LHCN-M2 (cell line): ENCODE results near the gene UBA1. TPM values are rescaled to one million over a fixed set of nuclear protein-coding genes. Genes with fewer than 3 reads are reported as not detected.

Experiments used
- DNase-seq: peaks from one replicate; pipeline ENCODE4 v3.0.0-alpha.2; 2012; ENCODE audit warnings: low read depth
- total RNA-seq: library from RNA; depleted of rRNA; stranded (reverse); fragments of >200 nt; gene quantifications from 2 replicates; pipeline ENCODE4 v1.2.3, GENCODE V29; 2014

The UBA1 gene
- total RNA-seq, 1 experiment from 2014 or later: 241 TPM

DNA sequence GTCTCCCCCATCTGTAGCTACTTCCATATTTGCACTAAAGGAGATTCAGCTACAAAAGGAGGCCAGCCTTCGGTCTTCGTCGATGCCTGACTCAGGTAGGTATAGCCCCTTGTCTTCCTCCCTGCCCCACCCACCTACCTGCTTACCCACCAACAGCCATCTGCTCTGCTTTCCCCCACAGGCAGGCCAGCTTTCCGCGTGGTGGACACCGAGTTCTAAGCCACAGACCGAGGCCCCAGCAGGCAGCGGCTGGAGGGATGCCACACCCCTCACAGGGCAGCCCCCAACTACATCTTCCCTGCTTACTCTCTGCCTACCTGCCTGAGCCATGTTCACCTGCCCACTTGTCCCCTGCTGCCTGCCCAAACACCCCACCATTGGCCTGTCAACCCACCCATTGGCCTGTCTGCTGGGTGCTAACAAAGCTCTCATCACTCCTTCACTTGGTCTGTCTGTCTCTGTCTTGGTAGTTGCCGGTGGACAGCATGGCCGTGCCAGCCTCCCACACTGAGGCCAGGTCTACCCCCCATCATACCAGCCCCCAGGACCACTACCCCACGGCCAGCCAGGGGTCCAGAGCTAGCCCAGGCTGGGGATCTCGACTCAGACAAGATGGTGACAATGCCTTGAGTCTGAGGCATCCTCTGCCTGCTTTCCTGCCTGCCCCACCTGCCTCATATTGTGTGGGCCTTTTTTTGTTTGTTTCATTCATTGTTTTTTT lies 35.1 kb downstream of the UBA1 start:
- no peak for DNase-seq

DNA sequence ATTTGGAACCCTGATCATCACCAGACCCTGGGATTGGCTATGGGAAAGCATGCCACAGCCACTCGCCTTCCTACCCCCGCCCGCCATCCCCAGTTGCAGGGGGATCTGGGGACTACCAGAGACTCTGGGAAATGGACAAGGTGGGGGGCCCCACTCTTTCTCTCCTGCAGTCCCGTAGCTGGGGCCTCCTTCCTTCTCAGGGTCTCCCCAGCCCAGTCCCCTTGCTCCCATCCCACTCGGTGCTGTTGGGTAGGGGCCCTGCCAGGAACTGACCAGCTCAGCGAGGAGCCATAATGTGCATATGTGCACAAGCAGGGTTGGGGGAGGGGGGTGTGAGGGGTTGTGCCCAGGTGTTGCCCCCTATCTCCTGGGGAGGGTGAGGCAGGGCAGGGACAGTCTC lies 35.8 kb downstream of the UBA1 start:
- DNase-seq: no peak

DNA sequence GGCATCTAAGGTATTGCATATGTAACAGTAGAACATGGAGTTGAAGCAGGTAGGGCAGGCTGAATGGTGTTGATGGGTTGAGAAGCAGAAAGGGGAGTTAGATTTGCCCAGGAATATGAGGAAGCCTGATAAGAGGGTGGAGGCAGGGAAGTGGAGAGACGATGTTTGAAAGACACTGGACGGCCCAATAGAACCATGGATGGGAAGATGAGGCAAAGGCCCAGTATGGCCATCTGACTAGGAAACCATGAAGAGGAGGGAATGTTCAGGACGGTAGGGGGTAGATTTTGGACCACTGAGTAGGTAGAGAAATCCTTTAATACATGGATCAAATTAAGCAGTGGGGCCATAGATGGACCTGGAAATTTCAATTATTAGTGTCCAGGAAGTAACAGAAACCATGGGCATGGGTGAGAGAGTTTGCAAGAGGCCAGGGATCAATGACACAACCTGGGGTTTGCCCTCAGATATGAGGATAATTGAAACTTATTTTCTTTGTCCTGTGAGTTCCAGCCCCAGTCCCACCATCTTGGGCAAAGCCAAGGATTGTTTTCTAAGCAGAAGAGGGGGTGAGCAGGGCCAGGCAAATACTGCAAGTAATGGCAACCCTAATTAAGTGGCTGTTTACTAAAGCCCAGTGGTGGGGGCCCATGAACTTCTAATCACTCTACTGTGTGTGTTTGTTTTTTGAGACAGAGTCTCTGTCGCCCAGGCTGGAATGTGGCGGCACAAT lies 36.7 kb downstream of the UBA1 start:
- DNase-seq: no peak

DNA sequence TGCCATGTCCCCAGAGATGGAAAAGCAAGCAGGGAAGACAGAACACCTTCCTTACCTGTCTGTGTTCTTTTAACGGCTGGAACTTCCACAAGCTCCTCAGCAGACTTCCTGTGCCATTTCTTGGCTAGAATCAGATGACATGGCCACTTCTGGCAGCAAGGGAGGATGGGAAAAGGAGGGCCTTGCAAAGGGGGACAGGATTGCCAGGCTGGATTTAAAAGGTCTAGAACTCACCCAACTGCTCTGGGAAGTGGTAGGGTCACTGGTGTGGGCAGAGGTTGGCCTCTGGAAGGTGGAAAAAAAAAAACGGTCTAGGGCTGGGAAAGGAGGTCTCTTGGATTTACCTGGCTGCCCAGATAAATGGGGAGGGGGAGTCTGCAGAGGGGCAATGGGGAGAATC lies 37.5 kb downstream of the UBA1 start:
- DNase-seq: no peak

DNA sequence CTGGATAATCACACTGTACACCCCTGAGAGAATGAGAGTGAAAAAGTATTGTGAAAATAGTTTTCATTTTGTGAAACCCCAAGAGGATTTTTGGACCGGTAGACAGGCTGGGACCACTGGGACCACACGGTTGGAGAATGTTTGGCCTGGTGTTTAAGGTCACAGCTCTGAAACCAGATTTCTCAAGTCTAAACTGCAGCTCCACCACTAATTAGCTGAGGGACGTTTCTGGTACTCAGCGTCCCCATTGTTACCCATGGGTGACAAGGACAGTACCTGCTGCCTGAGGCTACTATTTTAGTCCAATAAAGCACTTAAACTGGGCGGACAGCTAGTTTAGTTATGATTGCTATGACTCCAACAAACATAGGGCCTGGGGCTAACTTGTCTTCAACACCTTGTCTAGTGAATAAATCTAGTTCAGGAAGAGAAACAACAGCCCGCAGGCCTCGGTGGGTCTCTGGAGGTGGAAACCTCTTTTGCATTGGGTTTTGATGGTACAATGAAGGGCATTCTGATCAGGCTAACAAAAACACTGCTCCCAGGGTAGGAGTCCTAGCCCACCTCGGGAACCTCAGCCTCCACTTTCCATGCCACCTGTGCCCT lies 38.7 kb downstream of the UBA1 start:
- DNase-seq: no peak

DNA sequence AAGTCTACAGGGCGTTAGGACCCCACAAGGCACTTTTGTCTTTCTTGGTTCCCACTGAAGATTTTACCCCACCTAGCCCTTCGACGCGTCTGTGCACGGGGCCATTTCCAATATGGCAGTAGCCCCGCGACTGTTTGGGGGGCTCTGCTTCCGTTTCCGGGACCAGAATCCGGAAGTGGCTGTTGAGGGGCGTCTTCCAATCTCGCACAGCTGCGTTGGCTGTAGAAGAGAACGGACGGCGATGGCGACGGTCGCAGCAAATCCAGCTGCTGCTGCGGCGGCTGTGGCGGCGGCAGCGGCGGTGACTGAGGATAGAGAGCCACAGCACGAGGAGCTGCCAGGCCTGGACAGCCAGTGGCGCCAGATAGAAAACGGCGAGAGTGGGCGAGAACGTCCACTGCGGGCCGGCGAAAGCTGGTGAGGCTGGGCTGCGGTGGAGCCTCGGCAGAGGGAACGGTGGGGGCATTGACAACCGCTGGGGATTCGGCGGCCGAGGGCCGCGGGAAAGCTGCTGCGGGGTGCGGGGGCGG lies 39.2 kb downstream of the UBA1 start, which contains the start of gene USP11:
TSS of gene USP11 (plus strand) at position 207 of the 530 bp plus-strand sequence. CDS start at position 242, 35 bp downstream.
- peak; percentile 58 for DNase-seq

DNA sequence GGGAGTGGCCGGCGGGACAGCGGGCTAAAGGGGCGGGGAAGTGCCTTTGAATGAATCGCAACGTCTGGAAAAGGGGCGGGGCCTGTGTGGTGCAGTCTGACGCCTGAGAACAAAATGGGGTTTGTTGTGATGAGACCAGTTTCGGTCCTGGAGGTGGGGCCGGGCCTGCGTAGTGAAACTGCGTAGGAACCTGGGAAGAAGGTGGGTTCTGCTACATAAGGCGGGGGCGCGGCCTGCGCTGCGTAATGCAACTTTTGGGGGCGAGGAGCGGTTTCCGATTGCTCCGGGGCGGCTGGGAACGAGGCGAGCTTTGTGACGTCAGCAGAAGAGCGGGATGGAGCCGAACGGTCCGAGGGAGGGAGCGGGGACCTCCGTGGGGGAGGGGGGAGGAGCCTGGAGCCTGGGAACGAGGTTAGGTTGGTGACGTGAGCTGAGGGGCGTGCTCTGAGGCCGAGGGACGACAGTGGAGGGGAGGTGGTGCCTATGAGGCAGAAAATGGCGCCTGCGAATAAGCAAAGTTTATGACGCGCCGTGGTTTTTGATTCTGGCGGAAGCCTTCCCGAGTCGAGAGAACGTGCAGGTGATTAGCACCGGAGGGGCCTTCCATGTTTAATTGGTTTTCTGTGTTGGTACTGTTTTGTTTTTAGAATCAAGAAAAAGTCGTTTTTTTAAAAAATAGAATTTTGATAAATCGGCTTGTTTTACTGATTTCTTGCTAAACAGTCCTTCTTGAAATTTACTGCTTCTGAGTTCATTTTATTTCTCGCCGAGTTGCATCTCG lies 39.9 kb downstream of the UBA1 start:
- peak; percentile 95 for DNase-seq

DNA sequence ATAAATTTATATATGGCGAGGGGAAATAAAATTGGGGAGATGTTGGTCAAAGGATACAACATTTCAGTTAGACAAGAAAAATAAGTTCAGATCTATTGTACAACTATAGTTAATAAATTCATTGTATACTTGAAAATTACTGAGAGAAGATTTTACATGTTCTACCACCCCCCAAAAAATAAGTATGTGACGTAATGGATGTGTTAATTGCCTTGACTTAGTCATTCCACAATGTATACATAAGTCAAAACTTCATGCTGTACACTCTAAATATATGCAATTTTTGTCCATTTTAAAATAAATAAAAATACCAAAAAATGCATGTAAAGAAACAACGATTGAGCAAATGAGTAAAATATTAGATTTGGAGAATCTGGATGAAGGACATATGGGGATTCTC lies 41.0 kb downstream of the UBA1 start:
- DNase-seq: no peak

DNA sequence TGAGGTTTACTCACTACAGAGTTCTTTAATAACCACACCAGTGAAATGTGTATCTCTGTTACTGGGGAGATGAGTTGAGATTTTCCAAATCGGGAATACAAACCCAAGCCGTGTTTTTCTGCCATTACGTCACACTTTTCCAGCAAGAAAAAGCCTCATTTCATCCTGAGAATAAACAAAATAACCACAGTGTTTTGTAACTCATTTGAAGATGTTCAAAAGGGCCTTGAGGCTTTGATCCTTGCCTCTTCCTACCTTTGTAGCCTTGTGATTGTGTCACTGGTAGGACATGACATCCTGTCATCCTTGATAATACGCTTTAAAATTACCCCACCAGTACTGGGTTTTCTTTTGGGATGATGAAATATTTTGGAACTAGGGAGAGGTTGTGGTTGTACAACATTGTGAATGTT lies 42.1 kb downstream of the UBA1 start:
- peak; percentile 26 for DNase-seq

DNA sequence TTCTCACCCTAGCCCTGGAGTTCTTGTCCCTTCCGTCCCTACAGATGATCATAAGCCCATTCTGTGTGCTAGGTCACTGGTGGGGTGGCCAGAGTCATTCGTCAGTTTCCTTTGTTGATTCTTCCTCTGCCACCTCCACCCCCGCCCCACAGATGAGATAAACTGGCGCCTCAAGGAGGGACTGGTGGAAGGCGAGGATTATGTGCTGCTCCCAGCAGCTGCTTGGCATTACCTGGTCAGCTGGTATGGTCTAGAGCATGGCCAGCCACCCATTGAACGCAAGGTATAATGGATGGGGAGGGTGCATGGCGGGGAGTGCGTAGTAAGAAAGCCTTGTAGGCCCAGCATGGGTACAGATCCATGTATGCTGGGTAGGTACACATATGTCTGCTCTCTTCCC lies 45.6 kb downstream of the UBA1 start:
- DNase-seq: no peak

DNA sequence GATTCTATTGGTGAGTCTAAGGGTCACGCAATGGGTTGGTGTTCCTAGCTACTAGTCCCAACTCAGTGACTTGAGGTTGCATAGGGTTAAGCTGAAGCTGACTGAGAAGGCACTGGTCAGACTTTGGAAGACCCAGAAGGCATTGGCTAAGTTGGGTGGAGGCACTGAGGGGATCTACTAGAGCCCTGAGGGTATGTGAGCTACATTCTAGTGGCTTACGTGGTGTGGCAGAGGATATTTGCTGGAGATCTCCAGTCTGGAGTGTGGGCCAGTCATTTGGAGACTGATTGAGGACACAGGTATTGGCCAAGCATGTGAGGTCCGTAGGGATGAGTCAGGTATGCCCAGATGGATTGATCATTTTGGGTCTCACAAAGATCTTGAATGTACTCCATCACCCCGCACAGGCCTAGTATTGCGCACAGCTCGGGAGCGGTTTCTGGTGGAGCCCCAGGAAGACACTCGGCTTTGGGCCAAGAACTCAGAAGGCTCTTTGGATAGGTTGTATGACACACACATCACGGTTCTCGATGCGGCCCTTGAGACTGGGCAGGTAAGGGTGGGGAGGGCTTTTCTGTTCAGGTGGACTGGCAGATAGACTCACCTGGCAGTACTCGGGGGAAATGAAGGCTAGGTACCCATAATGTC lies 46.4 kb downstream of the UBA1 start:
- no peak for DNase-seq

DNA sequence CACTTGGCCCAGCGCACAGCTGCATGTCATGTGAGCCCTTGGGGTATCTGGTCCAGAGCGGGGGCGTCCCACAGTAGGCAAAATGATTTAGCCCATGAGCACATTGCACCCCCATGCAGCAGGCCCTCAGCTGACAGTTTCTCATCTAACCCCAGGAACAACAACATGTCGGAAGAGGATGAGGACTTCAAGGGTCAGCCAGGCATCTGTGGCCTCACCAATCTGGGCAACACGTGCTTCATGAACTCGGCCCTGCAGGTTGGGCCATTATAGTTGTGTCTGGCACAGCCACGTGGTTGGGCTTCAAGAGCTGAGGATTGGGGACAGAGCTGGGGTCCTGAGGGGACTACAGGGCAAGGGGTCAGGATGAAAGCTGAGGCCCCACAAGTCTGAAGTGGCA lies 47.0 kb downstream of the UBA1 start:
- DNase-seq: no peak

DNA sequence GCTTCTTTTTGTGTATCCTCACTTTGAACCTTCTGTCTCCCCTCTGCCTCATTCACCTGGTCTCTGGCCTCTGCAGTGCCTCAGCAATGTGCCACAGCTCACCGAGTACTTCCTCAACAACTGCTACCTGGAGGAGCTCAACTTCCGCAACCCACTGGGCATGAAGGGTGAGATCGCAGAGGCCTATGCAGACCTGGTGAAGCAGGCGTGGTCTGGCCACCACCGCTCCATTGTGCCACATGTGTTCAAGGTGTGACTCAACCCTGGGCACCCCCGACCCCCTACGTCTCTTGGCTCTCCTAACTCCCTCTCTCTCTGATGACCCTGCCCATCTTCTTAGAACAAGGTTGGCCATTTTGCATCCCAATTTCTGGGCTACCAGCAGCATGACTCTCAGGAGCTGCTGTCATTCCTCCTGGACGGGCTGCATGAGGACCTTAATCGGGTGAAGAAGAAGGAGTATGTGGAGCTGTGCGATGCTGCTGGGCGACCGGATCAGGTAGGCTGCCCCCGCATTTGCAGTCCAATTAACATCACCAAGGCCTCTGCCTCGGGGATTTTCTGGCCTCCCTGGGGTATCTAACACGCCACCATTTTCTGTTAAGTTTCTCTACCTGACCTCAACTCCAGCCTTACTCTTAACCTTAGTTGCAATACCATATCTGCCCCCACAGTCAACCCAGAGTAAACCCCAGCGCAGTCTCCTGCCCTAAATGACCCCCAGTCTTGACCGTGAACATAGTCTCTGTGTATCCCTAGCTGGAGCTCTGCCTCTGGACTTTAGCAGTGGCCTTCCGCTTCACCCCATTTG lies 47.8 kb downstream of the UBA1 start:
- DNase-seq: no peak

DNA sequence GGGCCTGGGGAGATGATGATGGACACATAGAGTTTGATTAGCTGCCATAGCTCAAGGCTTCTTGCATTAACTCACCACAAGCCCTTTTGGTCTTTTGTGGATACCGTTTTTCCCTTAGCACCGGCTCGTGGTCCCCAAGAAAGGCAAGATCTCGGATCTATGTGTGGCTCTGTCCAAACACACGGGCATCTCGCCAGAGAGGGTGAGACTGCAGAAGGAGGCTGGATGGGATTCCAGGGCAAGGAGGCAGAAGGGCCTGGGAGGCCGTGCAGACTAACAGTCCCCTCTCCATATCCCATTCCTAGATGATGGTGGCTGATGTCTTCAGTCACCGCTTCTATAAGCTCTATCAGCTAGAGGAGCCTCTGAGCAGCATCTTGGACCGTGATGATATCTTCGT lies 48.7 kb downstream of the UBA1 start:
- DNase-seq: no peak

DNA sequence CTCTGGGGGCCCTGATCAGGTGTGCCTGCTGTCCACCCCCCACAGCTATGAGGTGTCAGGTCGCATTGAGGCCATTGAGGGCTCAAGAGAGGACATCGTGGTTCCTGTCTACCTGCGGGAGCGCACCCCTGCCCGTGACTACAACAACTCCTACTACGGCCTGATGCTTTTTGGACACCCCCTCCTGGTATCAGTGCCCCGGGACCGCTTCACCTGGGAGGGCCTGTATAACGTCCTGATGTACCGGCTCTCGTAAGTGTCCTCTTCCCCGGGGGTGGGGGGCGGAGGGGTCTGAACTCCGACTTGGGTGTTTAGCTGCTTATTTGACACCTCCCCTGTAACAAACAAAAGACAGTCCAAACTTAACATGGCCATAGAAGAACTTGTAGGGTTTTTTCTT lies 49.7 kb downstream of the UBA1 start:
- no peak for DNase-seq

DNA sequence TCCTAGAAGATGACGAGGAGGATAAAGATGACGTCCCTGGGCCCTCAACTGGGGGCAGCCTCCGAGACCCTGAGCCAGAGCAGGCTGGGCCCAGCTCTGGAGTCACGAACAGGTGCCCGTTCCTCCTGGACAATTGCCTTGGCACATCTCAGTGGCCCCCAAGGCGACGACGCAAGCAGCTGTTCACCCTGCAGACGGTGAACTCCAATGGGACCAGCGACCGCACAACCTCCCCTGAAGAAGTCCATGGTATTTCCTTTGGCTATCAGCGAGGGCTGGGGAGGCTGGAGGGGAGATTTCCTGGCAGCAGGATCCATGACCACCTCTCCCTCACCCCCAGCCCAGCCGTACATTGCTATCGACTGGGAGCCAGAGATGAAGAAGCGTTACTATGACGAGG lies 51.0 kb downstream of the UBA1 start:
- no peak for DNase-seq

DNA sequence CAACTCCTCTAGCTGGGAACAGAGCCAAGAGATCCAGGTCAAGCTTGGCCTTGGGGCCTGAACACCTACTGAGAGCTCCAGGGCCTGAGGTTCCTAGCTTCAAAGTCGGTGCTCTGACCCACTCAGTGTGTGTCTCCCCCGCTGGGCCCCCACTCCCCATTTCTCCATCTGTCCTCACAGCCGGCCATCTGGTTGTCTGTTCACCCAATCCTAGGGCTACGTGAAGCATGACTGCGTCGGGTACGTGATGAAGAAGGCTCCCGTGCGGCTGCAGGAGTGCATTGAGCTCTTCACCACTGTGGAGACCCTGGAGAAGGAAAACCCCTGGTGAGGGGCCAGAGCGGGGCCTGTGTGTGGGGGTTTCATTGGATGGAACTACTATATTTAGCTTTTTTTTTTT lies 51.5 kb downstream of the UBA1 start:
- no peak for DNase-seq

DNA sequence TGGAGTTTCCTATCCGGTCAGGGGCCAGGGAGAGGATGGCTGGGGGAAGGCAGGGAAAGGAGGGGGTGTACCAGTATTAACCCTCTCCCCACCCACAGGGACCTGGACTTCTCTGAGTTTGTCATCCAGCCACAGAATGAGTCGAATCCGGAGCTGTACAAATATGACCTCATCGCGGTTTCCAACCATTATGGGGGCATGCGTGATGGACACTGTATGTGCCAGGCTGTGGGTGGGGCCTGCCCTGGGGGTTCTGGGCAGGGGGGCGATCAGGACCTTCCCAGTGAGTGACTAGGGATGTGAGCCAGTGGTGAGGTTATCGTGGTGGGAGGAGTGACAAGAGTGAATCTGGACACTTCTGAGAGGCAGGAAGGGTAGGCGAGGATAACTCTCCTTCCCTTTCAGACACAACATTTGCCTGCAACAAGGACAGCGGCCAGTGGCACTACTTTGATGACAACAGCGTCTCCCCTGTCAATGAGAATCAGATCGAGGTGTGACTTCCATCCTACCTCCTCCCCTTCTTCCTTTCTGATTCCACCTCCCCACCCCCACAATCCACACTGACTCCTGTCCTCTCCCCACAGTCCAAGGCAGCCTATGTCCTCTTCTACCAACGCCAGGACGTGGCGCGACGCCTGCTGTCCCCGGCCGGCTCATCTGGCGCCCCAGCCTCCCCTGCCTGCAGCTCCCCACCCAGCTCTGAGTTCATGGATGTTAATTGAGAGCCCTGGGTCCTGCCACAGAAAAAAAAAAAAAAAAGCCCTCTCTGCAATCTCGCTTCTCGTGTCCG lies 53.8 kb downstream of the UBA1 start:
- no peak for DNase-seq

DNA sequence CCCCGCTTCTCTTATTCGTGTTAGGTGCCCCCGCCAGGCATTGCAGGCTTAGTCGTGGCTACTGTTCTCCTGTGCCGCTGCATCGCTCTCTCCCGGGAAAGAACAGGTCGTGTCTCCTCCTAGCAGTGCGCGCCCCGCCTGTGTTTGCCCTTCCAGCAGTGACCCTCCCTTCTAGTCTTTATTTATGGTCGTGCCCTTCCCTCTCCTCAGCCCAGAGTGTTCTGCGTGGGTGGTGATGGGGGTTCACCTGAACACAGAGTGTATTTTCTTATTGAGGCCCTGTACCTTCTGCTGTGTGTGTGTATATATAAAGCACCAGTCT lies 54.3 kb downstream of the UBA1 start:
- DNase-seq: no peak

DNA sequence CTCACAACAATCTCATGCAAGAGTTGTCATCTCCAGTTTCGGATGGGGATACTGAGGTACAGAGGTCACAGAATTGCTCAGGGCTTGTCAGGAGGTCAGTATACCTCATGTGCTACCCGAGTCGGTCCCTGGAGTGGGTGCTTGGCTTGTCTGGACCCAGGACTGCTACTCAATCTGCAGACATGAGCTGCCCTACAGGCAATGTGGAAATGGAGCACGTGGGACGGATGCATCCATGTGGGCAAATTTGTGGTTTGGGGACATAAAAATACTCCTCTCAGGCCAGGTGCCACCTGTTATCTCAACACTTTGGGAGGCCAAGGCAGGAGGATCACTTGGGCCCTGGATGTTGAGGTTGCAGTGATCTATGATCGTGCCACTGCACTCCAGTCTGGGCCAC lies 54.9 kb downstream of the UBA1 start:
- DNase-seq: no peak
